SH-SY5Y (cell line): ENCODE data around the gene ANKFY1.

Experiments used
- GATA2 ChIP-seq: IDR thresholded peaks from 2 replicates; pipeline ENCODE4 v1.6.1; 2011; ENCODE audit warnings: mild to moderate bottlenecking, low read depth, low read length
- GATA3 ChIP-seq: IDR thresholded peaks from 2 replicates; pipeline ENCODE4 v1.6.1; 2011; ENCODE audit warnings: low read depth, mild to moderate bottlenecking, low read length, moderate library complexity

GRCh38 chr17:4206962-4207361, 56.8 kb downstream of the ANKFY1 start:
- no peak for TF ChIP-seq GATA2
- no peak for TF ChIP-seq GATA3
